SW 1271 (cell line): ENCODE data around the gene WNT4.

Experiments used
- DNase-seq, 2 experiments: peaks; one replicate each; lab custom pipeline; 2025; lab: John Stamatoyannopoulos, UW

Gene WNT4

GRCh38 chr1:22129501-22130117, 13.3 kb downstream of the WNT4 start:
- DNase-seq = no peak

- no peak for DNase-seq
Measured at GRCh38 chr1:22128392-22128791, 14.5 kb downstream of the WNT4 start.

DNA sequence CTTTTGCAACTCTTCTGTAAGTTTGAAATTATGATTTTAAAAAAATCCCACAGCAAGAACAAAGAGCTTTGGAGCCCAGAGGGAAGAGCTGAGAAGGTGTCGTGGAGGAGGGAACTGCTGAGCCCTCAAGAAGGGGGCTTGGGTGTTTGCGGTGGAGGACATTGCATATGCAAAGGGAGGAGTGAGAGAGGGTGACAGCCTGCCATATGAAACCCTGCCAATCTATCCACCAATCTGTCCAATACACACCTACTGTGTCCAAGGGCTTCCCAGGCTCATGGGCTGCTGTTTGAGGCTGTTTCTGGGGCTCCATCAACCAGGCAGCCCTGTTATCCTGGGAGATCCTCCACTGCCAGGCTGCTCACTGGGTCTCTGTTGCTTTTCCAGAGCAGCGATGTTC, 15.2 kb downstream of the WNT4 start:
- DNase-seq = no peak

DNA sequence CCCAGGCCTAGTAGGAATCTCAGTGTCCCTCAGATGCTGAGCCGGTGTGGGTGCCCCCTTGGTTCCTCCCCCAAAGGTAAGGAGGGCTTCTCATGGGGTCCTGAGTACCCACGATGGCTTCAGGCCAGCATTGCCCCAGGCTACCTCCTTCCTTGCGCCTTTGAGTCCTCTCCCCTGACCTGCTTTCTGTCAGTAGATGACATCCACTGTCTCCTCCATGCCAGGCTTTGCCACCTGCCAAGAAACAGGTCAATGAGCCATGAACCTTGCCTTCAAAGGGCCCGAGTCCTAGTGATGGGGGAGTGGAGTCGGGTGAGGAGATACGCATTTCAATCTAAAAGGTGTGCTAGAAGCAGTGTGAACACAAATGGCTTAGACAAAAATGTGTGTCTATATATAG, 15.6 kb downstream of the WNT4 start:
- no peak for DNase-seq

- no peak for DNase-seq
Measured at GRCh38 chr1:22126531-22126930, 16.4 kb downstream of the WNT4 start.

DNA sequence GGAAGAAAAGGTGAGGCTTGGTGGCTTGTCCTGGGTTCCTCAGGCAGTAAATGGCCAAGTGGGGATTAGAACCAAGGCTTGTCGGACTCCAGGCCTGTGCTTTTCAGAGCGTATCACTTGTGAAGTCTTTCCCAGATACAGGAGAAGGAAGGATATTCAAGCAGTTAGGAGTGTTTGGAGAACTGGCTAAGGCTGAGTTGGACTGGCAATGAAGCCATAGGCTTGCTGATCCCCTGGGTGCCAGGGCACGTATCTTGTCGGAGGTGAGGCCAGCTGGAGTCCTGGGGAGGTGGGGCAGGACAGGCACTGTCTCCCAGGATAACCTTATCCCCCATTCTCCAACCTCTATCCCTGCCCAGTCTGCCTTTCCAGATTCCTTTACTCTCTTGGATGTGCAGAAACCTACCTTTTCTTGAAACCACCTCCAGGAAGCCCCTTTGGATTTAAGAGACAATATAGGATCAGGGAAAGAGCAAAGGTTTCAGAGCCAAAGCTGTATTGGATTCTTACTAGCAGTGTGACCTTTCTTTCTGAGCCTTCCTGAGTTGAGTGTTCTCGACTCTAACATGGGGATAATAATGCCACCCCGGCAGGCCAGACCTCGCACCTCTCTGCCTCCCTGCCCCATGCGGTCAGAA, 18.2 kb downstream of the WNT4 start:
- DNase-seq = no peak

- DNase-seq = no peak
Measured at GRCh38 chr1:22123901-22124404, 18.9 kb downstream of the WNT4 start.

DNA sequence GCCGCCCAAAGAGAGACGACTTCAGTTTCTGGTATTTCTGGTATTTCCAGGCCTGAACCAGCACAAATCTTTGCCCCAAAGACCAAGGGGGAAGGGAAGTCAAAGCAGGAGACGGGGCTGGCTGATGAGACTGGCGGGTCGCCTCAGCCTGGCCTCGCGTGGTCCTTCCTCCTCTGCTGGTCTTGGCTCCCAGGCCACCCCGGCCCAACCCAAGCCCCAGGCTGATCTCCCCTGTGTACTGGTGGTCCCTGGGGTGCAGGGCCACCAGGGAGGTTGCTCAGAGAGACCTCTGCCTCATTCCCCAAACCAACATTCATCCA, 19.9 kb downstream of the WNT4 start:
- no peak for DNase-seq

- no peak for DNase-seq
Measured at GRCh38 chr1:22122273-22123070, 20.4 kb downstream of the WNT4 start.

GRCh38 chr1:22121421-22121911, 21.4 kb downstream of the WNT4 start:
- DNase-seq = no peak

DNA sequence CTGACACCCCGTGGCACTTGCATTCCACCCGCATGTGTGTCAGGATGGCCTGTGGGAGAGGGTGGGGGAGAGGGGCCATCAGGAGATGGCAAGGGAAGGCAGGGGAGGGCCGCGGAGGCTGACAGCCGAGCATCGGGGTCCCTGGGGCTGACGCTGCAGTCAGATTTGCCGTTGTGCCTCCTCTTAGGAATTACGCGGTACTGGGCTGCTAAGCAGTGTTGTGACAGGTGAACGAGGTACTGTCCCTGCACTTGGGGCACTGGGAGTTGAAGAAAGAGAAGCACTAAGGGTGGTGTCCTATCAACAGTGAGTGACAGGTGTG, 22.5 kb downstream of the WNT4 start:
- DNase-seq = no peak

GRCh38 chr1:22119626-22120468, 23.1 kb downstream of the WNT4 start:
- DNase-seq = no peak

DNA sequence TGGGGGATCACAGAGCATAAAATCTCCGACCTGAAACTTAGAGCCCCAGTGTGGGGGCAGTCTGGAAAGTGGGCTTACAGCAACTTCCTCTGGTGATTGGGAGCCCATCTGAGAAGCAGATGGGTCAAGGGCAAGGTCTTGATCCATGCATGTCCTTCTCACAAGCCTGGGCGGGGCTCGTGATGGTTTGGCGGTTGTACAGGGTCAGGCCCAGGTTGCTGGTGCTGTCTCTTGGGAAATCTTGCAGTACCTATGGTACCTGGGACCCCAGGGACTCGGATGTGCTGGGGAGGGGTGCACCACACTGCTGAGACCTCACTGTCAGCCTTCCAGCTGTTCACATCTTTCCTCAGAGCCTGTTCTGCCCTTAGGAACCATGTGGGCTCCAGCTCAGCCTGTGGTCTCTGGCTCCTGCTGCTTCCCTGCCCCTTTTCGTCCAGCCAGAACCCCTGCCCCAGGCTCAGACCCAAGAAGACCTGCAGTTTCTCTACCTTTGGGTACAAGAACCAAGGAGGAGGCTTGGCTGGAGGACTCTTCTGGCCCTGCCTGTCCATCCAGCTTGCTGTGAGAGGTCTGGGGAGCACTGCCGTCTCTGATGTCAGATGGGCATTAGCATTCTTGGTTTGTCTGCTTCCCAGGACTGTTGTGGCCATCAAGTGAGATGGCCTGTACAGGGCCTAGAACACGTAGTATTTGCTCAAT, 24.5 kb downstream of the WNT4 start:
- DNase-seq = no peak

- DNase-seq = no peak
Measured at GRCh38 chr1:22117851-22118250, 25.0 kb downstream of the WNT4 start.

GRCh38 chr1:22117238-22117637, 25.7 kb downstream of the WNT4 start:
- DNase-seq = no peak

GRCh38 chr1:22115286-22115685, 27.6 kb downstream of the WNT4 start:
- DNase-seq = no peak

DNA sequence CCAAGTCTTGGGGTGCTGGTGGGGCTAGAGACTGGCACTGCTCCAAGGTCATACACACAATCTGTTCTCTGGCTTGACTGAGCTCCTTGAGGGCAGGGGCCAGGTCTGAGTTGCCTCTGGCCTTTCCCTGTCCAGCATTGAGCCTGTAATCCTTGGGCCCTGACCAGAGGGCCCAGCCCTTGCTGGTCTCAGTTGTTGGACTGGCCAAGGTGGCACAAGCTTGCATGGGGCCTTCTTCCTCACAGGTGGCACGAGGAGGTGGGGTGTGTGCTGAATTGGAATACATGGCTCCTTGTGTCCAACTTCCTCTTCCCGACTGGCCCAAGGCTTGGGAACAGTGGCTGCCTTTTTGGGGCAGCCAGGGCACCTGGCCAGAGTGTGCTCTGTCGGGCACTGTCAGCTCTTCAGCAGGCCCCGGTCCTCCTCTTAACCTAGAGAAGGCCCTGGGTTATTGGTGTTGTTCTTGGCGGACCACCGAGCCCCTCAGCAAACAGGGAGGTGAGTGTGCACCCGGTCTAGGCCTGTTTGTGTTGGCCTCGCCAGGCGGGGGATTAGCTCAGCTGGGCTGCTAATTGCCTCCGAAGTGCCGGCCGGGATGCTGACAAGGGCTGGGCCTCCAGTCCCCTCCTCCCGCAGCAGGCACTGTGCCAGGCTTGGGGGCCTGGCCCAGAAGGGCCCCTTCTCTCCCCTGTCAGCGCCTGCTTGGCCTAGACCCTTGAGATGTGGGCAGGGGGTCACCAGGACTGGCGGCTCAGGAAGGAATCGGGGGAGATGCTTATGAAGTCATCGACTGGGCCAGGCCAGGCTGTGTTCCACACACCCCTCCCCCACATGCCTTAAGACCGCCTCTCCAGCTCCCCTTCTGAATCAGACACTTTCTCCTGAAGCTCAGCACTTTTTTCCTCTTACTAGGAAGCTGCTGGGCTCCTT, 28.5 kb downstream of the WNT4 start:
- DNase-seq = no peak

- DNase-seq = no peak
Measured at GRCh38 chr1:22112554-22112953, 30.3 kb downstream of the WNT4 start.

GRCh38 chr1:22111620-22112019, 31.3 kb downstream of the WNT4 start:
- no peak for DNase-seq

DNA sequence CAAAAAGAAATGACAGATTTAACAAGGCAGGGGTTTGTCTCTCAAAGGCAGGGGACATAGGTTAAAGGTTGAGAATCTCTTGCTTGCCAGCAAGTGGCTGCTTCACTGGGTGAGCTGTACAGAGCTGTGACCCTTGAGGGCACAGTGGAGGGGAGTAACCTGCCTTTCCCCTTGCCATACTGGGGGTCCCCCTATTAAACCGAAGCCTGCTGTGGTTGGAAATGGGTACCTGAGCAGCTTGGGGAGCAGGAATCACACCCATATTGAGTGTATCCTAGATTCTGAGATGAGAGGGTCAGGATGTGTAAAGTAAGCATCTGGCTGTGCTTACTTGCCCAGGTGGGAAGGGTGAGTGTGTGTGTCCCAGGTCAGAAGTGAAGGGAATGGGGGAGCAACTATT, 31.8 kb downstream of the WNT4 start:
- no peak for DNase-seq

DNA sequence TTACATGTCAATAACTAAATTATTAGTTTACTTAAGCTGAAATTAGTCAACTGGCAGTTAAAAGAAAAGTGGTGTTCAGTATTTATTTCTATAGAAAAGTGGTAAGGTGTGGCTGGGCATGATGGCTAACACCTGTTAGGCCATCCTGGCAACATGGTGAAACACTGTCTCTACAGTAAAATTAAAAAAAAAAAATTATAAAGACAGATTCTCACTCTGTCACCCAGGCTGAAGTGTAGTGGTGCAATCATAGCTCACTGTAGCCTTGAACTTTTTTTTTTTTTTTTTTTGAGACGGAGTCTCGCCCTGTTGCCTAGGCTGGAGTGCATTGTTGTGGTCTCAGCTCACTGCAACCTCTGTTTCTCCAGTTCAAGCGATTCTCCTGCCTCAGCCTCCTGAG, 32.9 kb downstream of the WNT4 start:
- no peak for DNase-seq
